ENCODE data around the gene RNF115. TPM values are rescaled to one million over a fixed set of nuclear protein-coding genes. Genes with fewer than 3 reads are reported as not detected.

RNF115 gene
- polyA plus RNA-seq, 1 experiment: 32.9 TPM

DNA sequence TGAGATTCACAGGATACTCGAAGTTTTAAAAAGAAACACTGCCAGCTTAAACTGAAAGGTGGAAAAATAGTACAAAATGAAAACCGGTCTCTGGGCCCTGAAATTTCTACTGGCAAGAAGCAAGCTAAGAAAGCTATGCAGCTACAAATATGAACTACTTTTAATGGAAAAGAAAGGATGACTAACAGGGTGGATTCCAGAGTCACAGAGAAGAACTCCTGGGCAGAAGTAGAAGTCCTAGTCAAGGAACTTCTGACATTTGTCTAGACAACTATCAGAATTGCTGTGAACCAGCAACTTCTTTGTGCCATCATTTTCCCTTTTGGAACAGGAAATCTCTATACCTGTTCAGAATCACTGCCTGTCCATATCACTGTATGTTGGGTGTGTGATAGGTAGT is 66.5 kb downstream of the RNF115 start:
- TF ChIP-seq, protein P1, sequence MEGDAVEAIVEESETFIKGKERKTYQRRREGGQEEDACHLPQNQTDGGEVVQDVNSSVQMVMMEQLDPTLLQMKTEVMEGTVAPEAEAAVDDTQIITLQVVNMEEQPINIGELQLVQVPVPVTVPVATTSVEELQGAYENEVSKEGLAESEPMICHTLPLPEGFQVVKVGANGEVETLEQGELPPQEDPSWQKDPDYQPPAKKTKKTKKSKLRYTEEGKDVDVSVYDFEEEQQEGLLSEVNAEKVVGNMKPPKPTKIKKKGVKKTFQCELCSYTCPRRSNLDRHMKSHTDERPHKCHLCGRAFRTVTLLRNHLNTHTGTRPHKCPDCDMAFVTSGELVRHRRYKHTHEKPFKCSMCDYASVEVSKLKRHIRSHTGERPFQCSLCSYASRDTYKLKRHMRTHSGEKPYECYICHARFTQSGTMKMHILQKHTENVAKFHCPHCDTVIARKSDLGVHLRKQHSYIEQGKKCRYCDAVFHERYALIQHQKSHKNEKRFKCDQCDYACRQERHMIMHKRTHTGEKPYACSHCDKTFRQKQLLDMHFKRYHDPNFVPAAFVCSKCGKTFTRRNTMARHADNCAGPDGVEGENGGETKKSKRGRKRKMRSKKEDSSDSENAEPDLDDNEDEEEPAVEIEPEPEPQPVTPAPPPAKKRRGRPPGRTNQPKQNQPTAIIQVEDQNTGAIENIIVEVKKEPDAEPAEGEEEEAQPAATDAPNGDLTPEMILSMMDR (IDR thresholded peaks at IDR 0.05; ENCODE audit: low read depth, low read length): no peak
- POLR2A ChIA-PET: no interaction called here
- CTCF ChIA-PET: no interaction called here
- no peak for DNase-seq (ENCODE audit: low read depth, low spot score)
- Histone ChIP-seq H3K27ac (ENCODE audit: low read depth, low read length) (no peak overlapping the region), H3K27me3 (ENCODE audit: control insufficient read depth, insufficient read depth, low read length) (no peaks in the 10 kb centered on the region), H3K9me3 (ENCODE audit: control insufficient read depth, insufficient read depth, low read length) (peaks cover 7% of the 10 kb centered on the region), H3K4me3 (ENCODE audit: low read depth, low read length) (no peak overlapping the region)

DNA sequence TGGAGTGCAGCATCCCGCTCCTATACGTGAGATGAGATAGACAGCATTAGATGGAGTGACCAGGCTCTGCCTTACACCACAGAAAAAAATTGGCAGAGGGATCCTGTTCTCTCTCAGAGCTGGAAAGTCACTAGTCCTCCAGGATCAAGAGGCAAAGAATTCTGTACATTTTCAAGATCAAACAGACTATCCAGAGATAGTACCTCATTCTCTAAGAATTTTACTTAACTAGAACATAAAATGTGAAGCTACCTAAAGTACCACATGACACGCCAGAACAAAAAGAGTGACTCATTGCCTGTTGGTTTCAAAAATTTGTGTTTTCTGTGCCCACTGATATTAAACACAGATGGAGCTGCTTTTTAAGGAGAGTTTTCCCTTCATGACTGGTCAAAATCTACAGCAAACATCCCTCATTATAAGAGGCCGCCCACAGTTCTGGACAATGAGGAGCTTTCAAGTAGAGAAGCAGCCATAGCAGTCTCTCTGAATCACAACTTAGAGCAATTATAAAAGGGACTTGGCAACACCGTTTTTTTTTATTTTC is 72.3 kb downstream of the RNF115 start:
- H3K27me3 ChIP-seq (ENCODE audit: control insufficient read depth, insufficient read depth, low read length): no peaks in the 10 kb centered on the region
- DNase-seq (ENCODE audit: low read depth, low spot score): peak; percentile 83
- peak overlapping the region; percentile 25; the same call in 1 of the 2 replicates for H3K4me3 ChIP-seq (ENCODE audit: low read depth, low read length)
- no peaks in the 10 kb centered on the region for H3K9me3 ChIP-seq (ENCODE audit: control insufficient read depth, insufficient read depth, low read length)
- CTCF ChIA-PET: interaction anchor here (0.6 to 1.6 kb wide), 3 partner anchors 25 to 32 kb away, joined by 3 to 5 read pairs (median 4); no protein-coding TSS in a partner anchor
- peak overlapping the region; percentile 97 for H3K27ac ChIP-seq (ENCODE audit: low read depth, low read length)
- TF ChIP-seq, protein P1 (IDR thresholded peaks at IDR 0.05; ENCODE audit: low read depth, low read length): no peak
- POLR2A ChIA-PET: interaction anchor here (0.5 to 1.6 kb wide), 7 partner anchors 11 to 168 kb away, joined by 3 to 20 read pairs (median 6); partner anchors contain the start of genes POLR3C and RNF115

DNA sequence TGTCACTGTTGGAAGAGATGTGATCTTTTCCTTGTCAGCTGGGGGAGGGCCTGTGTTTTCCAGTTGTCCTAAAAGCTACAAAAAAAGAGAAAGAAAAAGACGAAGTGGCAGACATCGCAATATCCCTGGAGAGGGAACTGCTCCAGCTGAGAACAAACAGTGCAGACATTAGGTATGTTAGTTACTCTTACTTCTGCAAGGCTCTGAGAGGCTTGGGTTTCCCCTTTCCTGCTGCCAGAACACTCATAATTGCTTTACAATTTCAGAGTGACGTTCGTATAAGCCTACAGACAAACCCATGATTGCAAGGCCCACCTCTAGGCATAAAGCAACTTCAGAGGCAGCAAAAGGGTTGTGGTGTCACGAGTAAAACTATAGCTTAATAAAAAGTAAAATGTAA is 73.5 kb downstream of the RNF115 start:
- Histone ChIP-seq H3K27me3 (ENCODE audit: control insufficient read depth, insufficient read depth, low read length) (no peaks in the 10 kb centered on the region), H3K4me3 (ENCODE audit: low read depth, low read length) (no peak overlapping the region), H3K9me3 (ENCODE audit: control insufficient read depth, insufficient read depth, low read length) (no peaks in the 10 kb centered on the region), H3K27ac (ENCODE audit: low read depth, low read length) (no peak overlapping the region)
- TF ChIP-seq, protein P1 (IDR thresholded peaks at IDR 0.05; ENCODE audit: low read depth, low read length): no peak
- DNase-seq (ENCODE audit: low read depth, low spot score): no peak
- CTCF ChIA-PET: interaction anchor here (1.2 to 1.6 kb wide), 2 partner anchors 28 to 54 kb away, joined by 3 to 4 read pairs; no protein-coding TSS in a partner anchor
- POLR2A ChIA-PET: interaction anchor here (1.6 kb wide), 1 partner anchor 10 kb away, joined by 20 read pairs; no protein-coding TSS in a partner anchor

DNA sequence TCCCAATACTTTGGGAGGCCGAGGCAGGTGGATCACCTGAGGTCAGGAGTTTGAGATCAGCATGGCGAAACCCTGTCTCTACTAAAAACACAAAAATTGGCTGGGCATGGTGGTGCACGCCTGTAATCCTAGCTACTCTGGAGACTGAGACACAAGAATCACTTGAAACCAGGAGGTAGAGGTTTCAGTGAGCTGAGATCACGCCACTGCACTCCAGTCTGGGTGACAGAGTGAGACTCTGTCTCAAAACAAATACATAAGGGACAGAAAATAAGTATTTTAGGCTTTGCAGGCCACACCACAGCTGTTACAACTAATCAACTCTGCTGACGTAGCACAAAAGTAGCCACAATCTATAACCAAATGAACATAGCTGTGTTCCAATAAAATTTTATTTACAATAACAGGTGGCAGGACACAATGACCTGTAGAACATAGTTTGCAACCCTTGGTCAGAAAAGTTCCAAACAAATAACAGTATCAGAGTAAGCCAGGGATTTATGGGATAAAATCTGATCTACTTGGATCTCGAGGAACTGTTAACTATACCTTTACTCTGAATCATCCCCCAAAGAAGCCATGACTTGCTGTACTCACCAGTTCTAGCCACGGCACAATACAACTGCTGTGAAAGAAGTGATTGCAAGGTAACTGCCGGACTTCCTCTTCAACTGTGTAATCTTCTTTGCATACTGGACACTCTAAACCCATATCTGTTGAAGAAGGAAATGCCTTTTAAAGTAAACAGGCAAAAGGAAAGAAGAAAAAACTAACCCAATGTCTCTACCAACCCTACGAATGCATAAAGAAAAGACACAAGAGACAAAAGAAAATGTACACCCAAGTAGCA is 76.3 kb downstream of the RNF115 start:
- Histone ChIP-seq H3K27ac (ENCODE audit: low read depth, low read length) (no peak overlapping the region), H3K9me3 (ENCODE audit: control insufficient read depth, insufficient read depth, low read length) (no peaks in the 10 kb centered on the region), H3K27me3 (ENCODE audit: control insufficient read depth, insufficient read depth, low read length) (no peaks in the 10 kb centered on the region), H3K4me3 (ENCODE audit: low read depth, low read length) (no peak overlapping the region)
- ChIA-PET POLR2A (interaction anchor here (0.6 kb wide), 1 partner anchor 35 kb away, joined by 3 read pairs; no protein-coding TSS in a partner anchor), CTCF (interaction anchor here (1.2 kb wide), 1 partner anchor 25 kb away, joined by 3 read pairs; no protein-coding TSS in a partner anchor)
- TF ChIP-seq, protein P1 (IDR thresholded peaks at IDR 0.05; ENCODE audit: low read depth, low read length): no peak
- DNase-seq (ENCODE audit: low read depth, low spot score): no peak
